GM23338 (cell line): ENCODE results near the gene CYP26B1. TPM values are rescaled to one million over a fixed set of nuclear protein-coding genes. Genes with fewer than 3 reads are reported as not detected.

ENCODE experiments used
- ATAC-seq: fragments of 200-7000 bp; cut with Tn5 transposase; 3 replicates; pipeline ENCODE4 v1.9.1; 2020
- DNase-seq: peaks from one replicate; pipeline ENCODE4 v3.0.0-alpha.2; 2015; ENCODE audit warnings: low spot score
- H2AFZ ChIP-seq: fragments of 200-600 bp; sonication (generic); 2 replicates; pipeline ENCODE4 v1.8.0; 2016; ENCODE audit warnings: antibody characterized with exemption, mild to moderate bottlenecking, moderate library complexity
- H3F3A ChIP-seq: fragments of 200-600 bp; sonication (generic); replicated peaks from 2 replicates; pipeline ENCODE4 v1.8.0; 2017; ENCODE audit warnings: antibody characterized with exemption, mixed run types, low read depth
- H3K27ac ChIP-seq: fragments of 200-600 bp; sonication (generic); 2 replicates; pipeline ENCODE4 v1.6.1; 2016; ENCODE audit warnings: low read depth
- H3K27me3 ChIP-seq: fragments of 200-600 bp; sonication (generic); 2 replicates; pipeline ENCODE4 v1.8.0; 2016; ENCODE audit warnings: mild to moderate bottlenecking, mixed run types, moderate library complexity; ENCODE audit not compliant: insufficient read depth
- H3K36me3 ChIP-seq: fragments of 200-600 bp; sonication (generic); 2 replicates; pipeline ENCODE4 v1.8.0; 2016; ENCODE audit warnings: mild to moderate bottlenecking; ENCODE audit not compliant: insufficient read depth
- H3K4me1 ChIP-seq: fragments of 200-600 bp; sonication (generic); 2 replicates; pipeline ENCODE4 v1.8.0; 2016; ENCODE audit warnings: mild to moderate bottlenecking, moderate library complexity; ENCODE audit not compliant: insufficient read depth
- H3K4me2 ChIP-seq: fragments of 200-600 bp; sonication (generic); 2 replicates; pipeline ENCODE4 v1.7.1; 2017; ENCODE audit warnings: mixed run types
- H3K4me3 ChIP-seq: fragments of 200-600 bp; sonication (generic); 2 replicates; pipeline ENCODE4 v1.6.1; 2016; ENCODE audit warnings: mixed run types
- H3K79me2 ChIP-seq: fragments of 200-600 bp; sonication (generic); replicated peaks from 2 replicates; pipeline ENCODE4 v1.8.0; 2017; ENCODE audit warnings: mild to moderate bottlenecking; ENCODE audit not compliant: insufficient read depth
- H3K9me2 ChIP-seq: fragments of 200-600 bp; sonication (generic); 2 replicates; pipeline ENCODE4 v1.8.0; 2017; ENCODE audit not compliant: insufficient read depth
- H4K20me1 ChIP-seq: fragments of 200-600 bp; sonication (generic); replicated peaks from 2 replicates; pipeline ENCODE4 v1.8.0; 2017; ENCODE audit warnings: mild to moderate bottlenecking; ENCODE audit not compliant: insufficient read depth
- H3K27ac Mint-ChIP-seq: 2 replicates; pipeline ENCODE4 v1.8.0; 2020; ENCODE audit warnings: inconsistent platforms, mild to moderate bottlenecking, moderate library complexity, mixed read lengths
- H3K27me3 Mint-ChIP-seq: 3 replicates; pipeline ENCODE4 v1.8.0; 2022; ENCODE audit warnings: low read depth, mild to moderate bottlenecking, moderate library complexity, mixed read lengths, inconsistent platforms; ENCODE audit not compliant: insufficient read depth, poor library complexity
- H3K36me3 Mint-ChIP-seq: 3 replicates; pipeline ENCODE4 v1.8.0; 2021; ENCODE audit warnings: low read depth, mild to moderate bottlenecking, inconsistent platforms, moderate library complexity, mixed read lengths
- H3K4me1 Mint-ChIP-seq: 3 replicates; pipeline ENCODE4 v1.8.0; 2020; ENCODE audit warnings: mild to moderate bottlenecking, inconsistent platforms, mixed read lengths
- H3K4me3 Mint-ChIP-seq: 3 replicates; pipeline ENCODE4 v1.8.0; 2021; ENCODE audit warnings: moderate library complexity, mild to moderate bottlenecking, inconsistent platforms, mixed read lengths
- H3K9me3 Mint-ChIP-seq: 3 replicates; pipeline ENCODE4 v1.8.0; 2020; ENCODE audit warnings: moderate library complexity, mild to moderate bottlenecking, inconsistent platforms, mixed read lengths
- CREB1 ChIP-seq: fragments of 250-450 bp; sonication (Bioruptor Pico); IDR thresholded peaks from 2 replicates; pipeline ENCODE4 v1.5.0; 2020; ENCODE audit warnings: low read depth, mild to moderate bottlenecking, moderate library complexity
- EZH2 ChIP-seq: fragments of 200-600 bp; sonication (generic); IDR thresholded peaks from one replicate; pipeline ENCODE4 v1.8.0; 2017; ENCODE audit warnings: antibody characterized with exemption, mild to moderate bottlenecking, low read depth; ENCODE audit not compliant: unreplicated experiment
- EZH2phosphoT487 ChIP-seq: fragments of 200-600 bp; sonication (generic); IDR thresholded peaks from one replicate; pipeline ENCODE4 v1.8.1; 2018; ENCODE audit warnings: antibody characterized with exemption; ENCODE audit not compliant: unreplicated experiment
- JUNB ChIP-seq: IDR thresholded peaks from one replicate; pipeline ENCODE4 v1.6.1; 2016; ENCODE audit warnings: antibody characterized with exemption; ENCODE audit not compliant: unreplicated experiment
- NANOG ChIP-seq: IDR thresholded peaks from 2 replicates; pipeline ENCODE4 v1.6.1; 2016; ENCODE audit warnings: antibody characterized with exemption, borderline replicate concordance
- POLR2AphosphoS5 ChIP-seq: IDR thresholded peaks from 2 replicates; pipeline ENCODE4 v1.6.1; 2016; ENCODE audit warnings: antibody characterized with exemption, low read depth
- STAT1 ChIP-seq: IDR thresholded peaks from one replicate; pipeline ENCODE4 v1.6.1; 2016; ENCODE audit warnings: antibody characterized with exemption; ENCODE audit not compliant: unreplicated experiment
- ZNF114 ChIP-seq: fragments of 250-450 bp; sonication (Bioruptor Pico); IDR thresholded peaks from 2 replicates; pipeline ENCODE4 v1.5.0; 2020; ENCODE audit warnings: mild to moderate bottlenecking, moderate library complexity
- ZNF331 ChIP-seq: fragments of 250-450 bp; sonication (Bioruptor Pico); IDR thresholded peaks from 2 replicates; pipeline ENCODE4 v1.5.0; 2020; ENCODE audit warnings: low read depth, mild to moderate bottlenecking, moderate library complexity
- polyA plus RNA-seq: library from polyadenylated mRNA; unstranded; fragments of >200 nt; fragmentation: Nextera tagmentation; extraction: Ambion mirVana; gene quantifications from 2 replicates; pipeline ENCODE4 v1.2.1, GENCODE V29; 2016
- total RNA-seq: library from RNA; depleted of rRNA; stranded (reverse); fragments of >200 nt; shearing (Covaris generic); gene quantifications from 2 replicates; pipeline ENCODE4 v1.2.3, GENCODE V29; 2014
- TF ChIP-seq, protein P1 (sequence below), 2 experiments: fragments of 200-600 bp in 1 of 2; sonication (generic) in 1 of 2; conservative IDR thresholded peaks; 2 replicates each; pipeline versions ENCODE4 v1.5.1 to v1.6.1; 2016 to 2017; ENCODE audit warnings: antibody characterized with exemption in 2 of 2, low read depth in 2 of 2, mild to moderate bottlenecking in 2 of 2, moderate library complexity in 1 of 2
- TF ChIP-seq, protein P2 (sequence below): IDR thresholded peaks from 2 replicates; pipeline ENCODE4 v1.6.1; 2016; ENCODE audit warnings: antibody characterized with exemption
- TF ChIP-seq, protein P3 (sequence below): fragments of 250-450 bp; sonication (Bioruptor Pico); IDR thresholded peaks from 2 replicates; pipeline ENCODE4 v1.5.0; 2020; ENCODE audit warnings: mild to moderate bottlenecking, moderate library complexity
- TF ChIP-seq, protein P4 (sequence below): IDR thresholded peaks from one replicate; pipeline ENCODE4 v1.6.1; 2018; ENCODE audit warnings: antibody characterized with exemption; ENCODE audit not compliant: unreplicated experiment

Gene CYP26B1
- total and polyA plus RNA-seq, 2 experiments from 2014 or later = 0.05 to 0.31 TPM

DNA sequence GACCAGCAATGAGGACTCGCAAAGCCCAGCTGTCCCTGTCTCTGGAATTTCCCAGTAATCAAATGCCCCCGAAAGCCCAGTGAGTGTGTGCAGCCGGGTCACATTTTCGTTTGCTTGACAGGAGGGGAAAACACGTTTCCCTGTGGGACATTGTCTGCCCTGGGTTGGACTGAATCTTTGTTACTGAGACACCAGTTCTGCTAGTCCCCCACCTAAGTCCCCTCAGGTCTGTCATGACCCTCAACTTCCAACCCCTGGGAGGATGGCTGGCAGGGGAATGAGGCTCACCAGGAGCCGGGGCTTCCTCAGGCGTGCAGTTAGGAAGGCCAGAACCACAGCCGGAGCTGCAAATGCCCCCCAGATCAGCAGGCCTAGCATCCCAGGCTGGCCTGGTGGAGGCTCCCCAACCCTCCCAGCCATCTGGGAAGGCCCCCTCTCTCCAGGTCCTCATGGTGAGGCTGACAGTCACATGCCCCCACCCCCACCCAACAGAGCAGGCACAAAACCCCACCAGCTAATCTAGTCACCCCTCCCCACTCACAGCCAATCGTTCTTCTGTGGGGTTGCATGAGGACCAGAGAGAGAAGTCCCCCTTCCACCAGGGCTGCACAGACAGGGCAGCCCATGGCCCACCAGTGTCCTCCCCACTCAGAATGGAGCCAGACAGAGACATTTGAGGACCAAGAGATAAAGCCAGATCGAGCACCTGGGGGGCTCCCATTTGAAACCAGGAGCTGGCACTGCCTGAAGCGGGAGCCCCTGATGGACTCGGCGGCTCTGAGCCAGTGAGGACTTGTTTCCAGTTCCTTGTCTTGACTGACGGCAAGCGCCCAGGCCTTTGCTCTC lies 33.6 kb downstream of the CYP26B1 start:
- H3K79me2 ChIP-seq = no peaks in the 10 kb centered on the region
- no peaks in the 10 kb centered on the region for H3K27me3 ChIP-seq
- no peaks in the 10 kb centered on the region for H3K4me1 Mint-ChIP-seq
- no peak overlapping the region for H3K4me2 ChIP-seq
- no peaks in the 10 kb centered on the region for H3F3A ChIP-seq
- no peak overlapping the region for H3K4me3 Mint-ChIP-seq
- DNase-seq (no peak), ATAC-seq (no peak)
- peaks cover 4% of the 10 kb centered on the region; the same call in 1 of the 2 replicates for H3K36me3 ChIP-seq
- H2AFZ ChIP-seq = no peak overlapping the region
- peaks cover 14% of the 10 kb centered on the region for H3K27me3 Mint-ChIP-seq
- peaks cover 17% of the 10 kb centered on the region for H3K9me3 Mint-ChIP-seq
- H3K9me2 ChIP-seq = 0 out of 2 replicates have a peak, but pooled peaks cover 4% of the 10 kb centered on the region
- H3K36me3 Mint-ChIP-seq = peaks cover 13% of the 10 kb centered on the region; the same call in 2 of the 3 replicates
- H3K27ac Mint-ChIP-seq = no peak overlapping the region
- no peaks in the 10 kb centered on the region; the same call in 1 of the 2 replicates for H4K20me1 ChIP-seq
- no peak overlapping the region for H3K4me3 ChIP-seq
- H3K4me1 ChIP-seq = no peaks in the 10 kb centered on the region
- TF ChIP-seq, protein P1, sequence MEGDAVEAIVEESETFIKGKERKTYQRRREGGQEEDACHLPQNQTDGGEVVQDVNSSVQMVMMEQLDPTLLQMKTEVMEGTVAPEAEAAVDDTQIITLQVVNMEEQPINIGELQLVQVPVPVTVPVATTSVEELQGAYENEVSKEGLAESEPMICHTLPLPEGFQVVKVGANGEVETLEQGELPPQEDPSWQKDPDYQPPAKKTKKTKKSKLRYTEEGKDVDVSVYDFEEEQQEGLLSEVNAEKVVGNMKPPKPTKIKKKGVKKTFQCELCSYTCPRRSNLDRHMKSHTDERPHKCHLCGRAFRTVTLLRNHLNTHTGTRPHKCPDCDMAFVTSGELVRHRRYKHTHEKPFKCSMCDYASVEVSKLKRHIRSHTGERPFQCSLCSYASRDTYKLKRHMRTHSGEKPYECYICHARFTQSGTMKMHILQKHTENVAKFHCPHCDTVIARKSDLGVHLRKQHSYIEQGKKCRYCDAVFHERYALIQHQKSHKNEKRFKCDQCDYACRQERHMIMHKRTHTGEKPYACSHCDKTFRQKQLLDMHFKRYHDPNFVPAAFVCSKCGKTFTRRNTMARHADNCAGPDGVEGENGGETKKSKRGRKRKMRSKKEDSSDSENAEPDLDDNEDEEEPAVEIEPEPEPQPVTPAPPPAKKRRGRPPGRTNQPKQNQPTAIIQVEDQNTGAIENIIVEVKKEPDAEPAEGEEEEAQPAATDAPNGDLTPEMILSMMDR (conservative IDR thresholded peaks at IDR 0.05; ENCODE audit: low read depth in 2 of 2) = no peak
- TF ChIP-seq POLR2AphosphoS5 (no peak), JUNB (no peak), EZH2 (no peak), ZNF114 (CRISPR knock-in tag) (no peak), EZH2phosphoT487 (no peak), CREB1 (no peak), STAT1 (no peak), NANOG (no peak), ZNF331 (CRISPR knock-in tag) (no peak)
- TF ChIP-seq, protein P2, sequence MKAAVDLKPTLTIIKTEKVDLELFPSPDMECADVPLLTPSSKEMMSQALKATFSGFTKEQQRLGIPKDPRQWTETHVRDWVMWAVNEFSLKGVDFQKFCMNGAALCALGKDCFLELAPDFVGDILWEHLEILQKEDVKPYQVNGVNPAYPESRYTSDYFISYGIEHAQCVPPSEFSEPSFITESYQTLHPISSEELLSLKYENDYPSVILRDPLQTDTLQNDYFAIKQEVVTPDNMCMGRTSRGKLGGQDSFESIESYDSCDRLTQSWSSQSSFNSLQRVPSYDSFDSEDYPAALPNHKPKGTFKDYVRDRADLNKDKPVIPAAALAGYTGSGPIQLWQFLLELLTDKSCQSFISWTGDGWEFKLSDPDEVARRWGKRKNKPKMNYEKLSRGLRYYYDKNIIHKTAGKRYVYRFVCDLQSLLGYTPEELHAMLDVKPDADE = no peak
- TF ChIP-seq, protein P3, sequence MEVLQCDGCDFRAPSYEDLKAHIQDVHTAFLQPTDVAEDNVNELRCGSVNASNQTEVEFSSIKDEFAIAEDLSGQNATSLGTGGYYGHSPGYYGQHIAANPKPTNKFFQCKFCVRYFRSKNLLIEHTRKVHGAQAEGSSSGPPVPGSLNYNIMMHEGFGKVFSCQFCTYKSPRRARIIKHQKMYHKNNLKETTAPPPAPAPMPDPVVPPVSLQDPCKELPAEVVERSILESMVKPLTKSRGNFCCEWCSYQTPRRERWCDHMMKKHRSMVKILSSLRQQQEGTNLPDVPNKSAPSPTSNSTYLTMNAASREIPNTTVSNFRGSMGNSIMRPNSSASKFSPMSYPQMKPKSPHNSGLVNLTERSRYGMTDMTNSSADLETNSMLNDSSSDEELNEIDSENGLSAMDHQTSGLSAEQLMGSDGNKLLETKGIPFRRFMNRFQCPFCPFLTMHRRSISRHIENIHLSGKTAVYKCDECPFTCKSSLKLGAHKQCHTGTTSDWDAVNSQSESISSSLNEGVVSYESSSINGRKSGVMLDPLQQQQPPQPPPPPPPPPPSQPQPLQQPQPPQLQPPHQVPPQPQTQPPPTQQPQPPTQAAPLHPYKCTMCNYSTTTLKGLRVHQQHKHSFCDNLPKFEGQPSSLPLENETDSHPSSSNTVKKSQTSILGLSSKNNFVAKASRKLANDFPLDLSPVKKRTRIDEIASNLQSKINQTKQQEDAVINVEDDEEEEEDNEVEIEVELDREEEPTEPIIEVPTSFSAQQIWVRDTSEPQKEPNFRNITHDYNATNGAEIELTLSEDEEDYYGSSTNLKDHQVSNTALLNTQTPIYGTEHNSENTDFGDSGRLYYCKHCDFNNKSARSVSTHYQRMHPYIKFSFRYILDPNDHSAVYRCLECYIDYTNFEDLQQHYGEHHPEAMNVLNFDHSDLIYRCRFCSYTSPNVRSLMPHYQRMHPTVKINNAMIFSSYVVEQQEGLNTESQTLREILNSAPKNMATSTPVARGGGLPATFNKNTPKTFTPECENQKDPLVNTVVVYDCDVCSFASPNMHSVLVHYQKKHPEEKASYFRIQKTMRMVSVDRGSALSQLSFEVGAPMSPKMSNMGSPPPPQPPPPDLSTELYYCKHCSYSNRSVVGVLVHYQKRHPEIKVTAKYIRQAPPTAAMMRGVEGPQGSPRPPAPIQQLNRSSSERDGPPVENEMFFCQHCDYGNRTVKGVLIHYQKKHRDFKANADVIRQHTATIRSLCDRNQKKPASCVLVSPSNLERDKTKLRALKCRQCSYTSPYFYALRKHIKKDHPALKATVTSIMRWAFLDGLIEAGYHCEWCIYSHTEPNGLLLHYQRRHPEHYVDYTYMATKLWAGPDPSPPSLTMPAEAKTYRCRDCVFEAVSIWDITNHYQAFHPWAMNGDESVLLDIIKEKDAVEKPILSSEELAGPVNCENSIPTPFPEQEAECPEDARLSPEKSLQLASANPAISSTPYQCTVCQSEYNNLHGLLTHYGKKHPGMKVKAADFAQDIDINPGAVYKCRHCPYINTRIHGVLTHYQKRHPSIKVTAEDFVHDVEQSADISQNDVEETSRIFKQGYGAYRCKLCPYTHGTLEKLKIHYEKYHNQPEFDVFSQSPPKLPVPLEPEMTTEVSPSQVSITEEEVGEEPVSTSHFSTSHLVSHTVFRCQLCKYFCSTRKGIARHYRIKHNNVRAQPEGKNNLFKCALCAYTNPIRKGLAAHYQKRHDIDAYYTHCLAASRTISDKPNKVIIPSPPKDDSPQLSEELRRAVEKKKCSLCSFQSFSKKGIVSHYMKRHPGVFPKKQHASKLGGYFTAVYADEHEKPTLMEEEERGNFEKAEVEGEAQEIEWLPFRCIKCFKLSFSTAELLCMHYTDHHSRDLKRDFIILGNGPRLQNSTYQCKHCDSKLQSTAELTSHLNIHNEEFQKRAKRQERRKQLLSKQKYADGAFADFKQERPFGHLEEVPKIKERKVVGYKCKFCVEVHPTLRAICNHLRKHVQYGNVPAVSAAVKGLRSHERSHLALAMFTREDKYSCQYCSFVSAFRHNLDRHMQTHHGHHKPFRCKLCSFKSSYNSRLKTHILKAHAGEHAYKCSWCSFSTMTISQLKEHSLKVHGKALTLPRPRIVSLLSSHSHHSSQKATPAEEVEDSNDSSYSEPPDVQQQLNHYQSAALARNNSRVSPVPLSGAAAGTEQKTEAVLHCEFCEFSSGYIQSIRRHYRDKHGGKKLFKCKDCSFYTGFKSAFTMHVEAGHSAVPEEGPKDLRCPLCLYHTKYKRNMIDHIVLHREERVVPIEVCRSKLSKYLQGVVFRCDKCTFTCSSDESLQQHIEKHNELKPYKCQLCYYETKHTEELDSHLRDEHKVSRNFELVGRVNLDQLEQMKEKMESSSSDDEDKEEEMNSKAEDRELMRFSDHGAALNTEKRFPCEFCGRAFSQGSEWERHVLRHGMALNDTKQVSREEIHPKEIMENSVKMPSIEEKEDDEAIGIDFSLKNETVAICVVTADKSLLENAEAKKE = no peak
- TF ChIP-seq, protein P4, sequence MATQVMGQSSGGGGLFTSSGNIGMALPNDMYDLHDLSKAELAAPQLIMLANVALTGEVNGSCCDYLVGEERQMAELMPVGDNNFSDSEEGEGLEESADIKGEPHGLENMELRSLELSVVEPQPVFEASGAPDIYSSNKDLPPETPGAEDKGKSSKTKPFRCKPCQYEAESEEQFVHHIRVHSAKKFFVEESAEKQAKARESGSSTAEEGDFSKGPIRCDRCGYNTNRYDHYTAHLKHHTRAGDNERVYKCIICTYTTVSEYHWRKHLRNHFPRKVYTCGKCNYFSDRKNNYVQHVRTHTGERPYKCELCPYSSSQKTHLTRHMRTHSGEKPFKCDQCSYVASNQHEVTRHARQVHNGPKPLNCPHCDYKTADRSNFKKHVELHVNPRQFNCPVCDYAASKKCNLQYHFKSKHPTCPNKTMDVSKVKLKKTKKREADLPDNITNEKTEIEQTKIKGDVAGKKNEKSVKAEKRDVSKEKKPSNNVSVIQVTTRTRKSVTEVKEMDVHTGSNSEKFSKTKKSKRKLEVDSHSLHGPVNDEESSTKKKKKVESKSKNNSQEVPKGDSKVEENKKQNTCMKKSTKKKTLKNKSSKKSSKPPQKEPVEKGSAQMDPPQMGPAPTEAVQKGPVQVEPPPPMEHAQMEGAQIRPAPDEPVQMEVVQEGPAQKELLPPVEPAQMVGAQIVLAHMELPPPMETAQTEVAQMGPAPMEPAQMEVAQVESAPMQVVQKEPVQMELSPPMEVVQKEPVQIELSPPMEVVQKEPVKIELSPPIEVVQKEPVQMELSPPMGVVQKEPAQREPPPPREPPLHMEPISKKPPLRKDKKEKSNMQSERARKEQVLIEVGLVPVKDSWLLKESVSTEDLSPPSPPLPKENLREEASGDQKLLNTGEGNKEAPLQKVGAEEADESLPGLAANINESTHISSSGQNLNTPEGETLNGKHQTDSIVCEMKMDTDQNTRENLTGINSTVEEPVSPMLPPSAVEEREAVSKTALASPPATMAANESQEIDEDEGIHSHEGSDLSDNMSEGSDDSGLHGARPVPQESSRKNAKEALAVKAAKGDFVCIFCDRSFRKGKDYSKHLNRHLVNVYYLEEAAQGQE = no peak
- no peak overlapping the region for H3K27ac ChIP-seq
